ENCODE data around the gene SLC22A14. TPM values are rescaled to one million over a fixed set of nuclear protein-coding genes. Genes with fewer than 3 reads are reported as not detected.

SLC22A14 gene
- total and polyA plus RNA-seq, 2 donors (not counting 1 experiment from before 2014, with no cell fraction given) = not detected

- Histone ChIP-seq H3K27ac (ENCODE audit: low read length in 2 of 2) (no peak overlapping the region), H3K4me1 (ENCODE audit: control insufficient read depth in 2 of 2, insufficient read depth in 2 of 2, low read length in 2 of 2) (no peaks in the 10 kb centered on the region), H3K9me3 (ENCODE audit: control extremely low read depth in 1 of 3, control insufficient read depth in 2 of 3, insufficient read depth in 1 of 3, low read length in 2 of 3) (no peaks in the 10 kb centered on the region), H2AFZ (ENCODE audit: insufficient read depth, low read depth, low read length, poor library complexity, severe bottlenecking) (no peak overlapping the region), H3K27me3 (replicated peaks in 1 of 4; ENCODE audit: control extremely low read depth in 1 of 4, control insufficient read depth in 3 of 4, insufficient read depth in 4 of 4, low read length in 3 of 4) (no peaks in the 10 kb centered on the region), H3K4me2 (replicated peaks; ENCODE audit: low read depth, low read length, poor library complexity, severe bottlenecking) (no peak overlapping the region), H3K4me3 (ENCODE audit: control extremely low read depth in 1 of 5, extremely low read depth in 1 of 5, insufficient read depth in 1 of 5, low read depth in 2 of 5, low read length in 4 of 5) (no peak overlapping the region), H4K20me1 (ENCODE audit: control insufficient read depth, insufficient read depth, low read length, poor library complexity, severe bottlenecking) (no peaks in the 10 kb centered on the region), H3K79me2 (ENCODE audit: control insufficient read depth, insufficient read depth, low read length) (no peaks in the 10 kb centered on the region), H3K9ac (ENCODE audit: low read length) (no peak overlapping the region), H3K36me3 (replicated peaks in 1 of 2; ENCODE audit: control extremely low read depth in 1 of 2, control insufficient read depth in 1 of 2, extremely low read depth in 1 of 2, insufficient read depth in 2 of 2, low read length in 1 of 2) (no peaks in the 10 kb centered on the region)
- H3K4me1 Mint-ChIP-seq = no peaks in the 10 kb centered on the region
- no peak for DNase-seq
- POLR2A ChIA-PET = no interaction called here
- H3K27me3 Mint-ChIP-seq = no peaks in the 10 kb centered on the region
- no peak overlapping the region for H3K27ac Mint-ChIP-seq
- intact Hi-C loops (cut with micrococcal nuclease) = no loop called here
- no CpG with 5 or more reads among the region's 2 CpGs for whole genome bisulfite sequencing (ENCODE audit: insufficient coverage)
- no peak for ATAC-seq (ENCODE audit: low read depth)
- no peaks in the 10 kb centered on the region for H3K9me3 Mint-ChIP-seq (ENCODE audit: insufficient read depth)
- H3K4me3 Mint-ChIP-seq = no peak overlapping the region
- CTCF ChIA-PET = no interaction called here
- TF ChIP-seq CTCF (IDR thresholded peaks at IDR 0.05) (no peak), EZH2 (IDR thresholded peaks at IDR 0.05; ENCODE audit: borderline replicate concordance, insufficient read depth, low read depth, low read length, poor library complexity, severe bottlenecking) (no peak)
These were observed 21.6 kb upstream of the SLC22A14 start for GRCh38 chr3:38260474-38260873.

- intact Hi-C loops (cut with micrococcal nuclease) = no loop called here
- Histone ChIP-seq H4K20me1 (ENCODE audit: control insufficient read depth, insufficient read depth, low read length, poor library complexity, severe bottlenecking) (no peaks in the 10 kb centered on the region), H3K4me1 (ENCODE audit: control insufficient read depth in 2 of 2, insufficient read depth in 2 of 2, low read length in 2 of 2) (peaks cover 20 to 21% of the 10 kb centered on the region in 2 donors), H3K36me3 (replicated peaks in 1 of 2; ENCODE audit: control extremely low read depth in 1 of 2, control insufficient read depth in 1 of 2, extremely low read depth in 1 of 2, insufficient read depth in 2 of 2, low read length in 1 of 2) (no peaks in the 10 kb centered on the region), H3K79me2 (ENCODE audit: control insufficient read depth, insufficient read depth, low read length) (no peaks in the 10 kb centered on the region), H2AFZ (ENCODE audit: insufficient read depth, low read depth, low read length, poor library complexity, severe bottlenecking) (no peak overlapping the region), H3K9me3 (ENCODE audit: control extremely low read depth in 1 of 3, control insufficient read depth in 2 of 3, insufficient read depth in 1 of 3, low read length in 2 of 3) (no peaks in the 10 kb centered on the region), H3K4me3 (ENCODE audit: control extremely low read depth in 1 of 5, extremely low read depth in 1 of 5, insufficient read depth in 1 of 5, low read depth in 2 of 5, low read length in 4 of 5) (no peak overlapping the region), H3K27ac (ENCODE audit: low read length in 2 of 2) (no peak overlapping the region), H3K9ac (ENCODE audit: low read length) (no peak overlapping the region), H3K27me3 (replicated peaks in 1 of 4; ENCODE audit: control extremely low read depth in 1 of 4, control insufficient read depth in 3 of 4, insufficient read depth in 4 of 4, low read length in 3 of 4) (no peaks in the 10 kb centered on the region), H3K4me2 (replicated peaks; ENCODE audit: low read depth, low read length, poor library complexity, severe bottlenecking) (no peak overlapping the region)
- H3K4me3 Mint-ChIP-seq = no peak overlapping the region
- peaks cover 18% of the 10 kb centered on the region for H3K4me1 Mint-ChIP-seq
- no peaks in the 10 kb centered on the region for H3K9me3 Mint-ChIP-seq (ENCODE audit: insufficient read depth)
- TF ChIP-seq CTCF (IDR thresholded peaks at IDR 0.05) = no peak
- TF ChIP-seq EZH2 (IDR thresholded peaks at IDR 0.05; ENCODE audit: borderline replicate concordance, insufficient read depth, low read depth, low read length, poor library complexity, severe bottlenecking) = no peak
- CTCF ChIA-PET = no interaction called here
- WGBS (ENCODE audit: insufficient coverage) = no CpG with 5 or more reads among the region's 1 CpG
- H3K27me3 Mint-ChIP-seq = no peaks in the 10 kb centered on the region
- ATAC-seq (ENCODE audit: low read depth) = no peak
- no peak for DNase-seq
- POLR2A ChIA-PET = no interaction called here
- no peak overlapping the region for H3K27ac Mint-ChIP-seq
These were observed 17.7 kb upstream of the SLC22A14 start for GRCh38 chr3:38264353-38264771.
